KMS-11 (cell line): ENCODE measurements around the gene HNRNPK.

Experiments
- H2AFZ ChIP-seq: fragments of 200-600 bp; sonication (generic); 2 replicates; pipeline ENCODE4 v1.6.1; 2016; ENCODE audit warnings: antibody characterized with exemption, mixed run types, low read depth
- H3K27ac ChIP-seq: fragments of 200-600 bp; sonication (generic); 2 replicates; pipeline ENCODE4 v1.6.1; 2016; ENCODE audit warnings: mild to moderate bottlenecking, mixed run types
- H3K27me3 ChIP-seq: fragments of 200-600 bp; sonication (generic); 2 replicates; pipeline ENCODE4 v1.6.1; 2017; ENCODE audit warnings: mild to moderate bottlenecking, low read depth, mixed run types, moderate library complexity; ENCODE audit not compliant: insufficient read depth
- H3K36me3 ChIP-seq: fragments of 200-600 bp; sonication (generic); 2 replicates; pipeline ENCODE4 v1.6.1; 2017; ENCODE audit warnings: mild to moderate bottlenecking, mixed run types; ENCODE audit not compliant: insufficient read depth
- H3K4me1 ChIP-seq: fragments of 200-600 bp; sonication (generic); 2 replicates; pipeline ENCODE4 v1.6.1; 2016; ENCODE audit warnings: mild to moderate bottlenecking, low read depth, mixed run types; ENCODE audit not compliant: poor library complexity, severe bottlenecking
- H3K4me2 ChIP-seq: fragments of 200-600 bp; sonication (generic); 2 replicates; pipeline ENCODE4 v1.7.0; 2016; ENCODE audit warnings: mild to moderate bottlenecking, mixed run types
- H3K4me3 ChIP-seq: fragments of 200-600 bp; sonication (generic); IDR thresholded peaks from 2 replicates; pipeline ENCODE4 v1.6.1; 2017; ENCODE audit warnings: low read depth, low read length, mixed read lengths; ENCODE audit not compliant: insufficient read depth
- H3K79me2 ChIP-seq: fragments of 200-600 bp; sonication (generic); 2 replicates; pipeline ENCODE4 v1.6.1; 2016; ENCODE audit warnings: low read depth, mixed run types; ENCODE audit not compliant: insufficient read depth
- H3K9ac ChIP-seq: fragments of 200-600 bp; sonication (generic); 2 replicates; pipeline ENCODE4 v1.6.1; 2016; ENCODE audit warnings: mild to moderate bottlenecking, mixed run types
- H4K20me1 ChIP-seq: fragments of 200-600 bp; sonication (generic); 2 replicates; pipeline ENCODE4 v1.6.1; 2016; ENCODE audit warnings: mild to moderate bottlenecking, mixed run types; ENCODE audit not compliant: insufficient read depth
- TF ChIP-seq, protein P1 (sequence below): fragments of 200-600 bp; sonication (generic); conservative IDR thresholded peaks from 2 replicates; pipeline ENCODE4 v1.6.1; 2017; ENCODE audit warnings: low read depth, mild to moderate bottlenecking, antibody characterized with exemption, low read length, moderate library complexity, mixed read lengths

The HNRNPK gene

GRCh38 chr9:83991355-83991754 is 11.3 kb upstream of the HNRNPK start:
- Histone ChIP-seq H3K36me3 (no peaks in the 10 kb centered on the region), H2AFZ (no peak overlapping the region), H3K4me1 (peaks cover 29% of the 10 kb centered on the region), H3K27me3 (no peaks in the 10 kb centered on the region), H3K4me3 (no peak overlapping the region), H3K9ac (no peak overlapping the region), H4K20me1 (peaks cover 3% of the 10 kb centered on the region; the same call in 1 of the 2 replicates), H3K4me2 (no peak overlapping the region), H3K79me2 (peaks cover 36% of the 10 kb centered on the region; the same call in 1 of the 2 replicates), H3K27ac (no peak overlapping the region)
- TF ChIP-seq, protein P1, sequence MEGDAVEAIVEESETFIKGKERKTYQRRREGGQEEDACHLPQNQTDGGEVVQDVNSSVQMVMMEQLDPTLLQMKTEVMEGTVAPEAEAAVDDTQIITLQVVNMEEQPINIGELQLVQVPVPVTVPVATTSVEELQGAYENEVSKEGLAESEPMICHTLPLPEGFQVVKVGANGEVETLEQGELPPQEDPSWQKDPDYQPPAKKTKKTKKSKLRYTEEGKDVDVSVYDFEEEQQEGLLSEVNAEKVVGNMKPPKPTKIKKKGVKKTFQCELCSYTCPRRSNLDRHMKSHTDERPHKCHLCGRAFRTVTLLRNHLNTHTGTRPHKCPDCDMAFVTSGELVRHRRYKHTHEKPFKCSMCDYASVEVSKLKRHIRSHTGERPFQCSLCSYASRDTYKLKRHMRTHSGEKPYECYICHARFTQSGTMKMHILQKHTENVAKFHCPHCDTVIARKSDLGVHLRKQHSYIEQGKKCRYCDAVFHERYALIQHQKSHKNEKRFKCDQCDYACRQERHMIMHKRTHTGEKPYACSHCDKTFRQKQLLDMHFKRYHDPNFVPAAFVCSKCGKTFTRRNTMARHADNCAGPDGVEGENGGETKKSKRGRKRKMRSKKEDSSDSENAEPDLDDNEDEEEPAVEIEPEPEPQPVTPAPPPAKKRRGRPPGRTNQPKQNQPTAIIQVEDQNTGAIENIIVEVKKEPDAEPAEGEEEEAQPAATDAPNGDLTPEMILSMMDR, result no peak

- no peak overlapping the region for H3K27ac ChIP-seq
- H3K79me2 ChIP-seq, result peaks cover 51% of the 10 kb centered on the region
- TF ChIP-seq, protein P1, result no peak
These were observed 8.4 kb upstream of the HNRNPK start for GRCh38 chr9:83988411-83988810.

DNA sequence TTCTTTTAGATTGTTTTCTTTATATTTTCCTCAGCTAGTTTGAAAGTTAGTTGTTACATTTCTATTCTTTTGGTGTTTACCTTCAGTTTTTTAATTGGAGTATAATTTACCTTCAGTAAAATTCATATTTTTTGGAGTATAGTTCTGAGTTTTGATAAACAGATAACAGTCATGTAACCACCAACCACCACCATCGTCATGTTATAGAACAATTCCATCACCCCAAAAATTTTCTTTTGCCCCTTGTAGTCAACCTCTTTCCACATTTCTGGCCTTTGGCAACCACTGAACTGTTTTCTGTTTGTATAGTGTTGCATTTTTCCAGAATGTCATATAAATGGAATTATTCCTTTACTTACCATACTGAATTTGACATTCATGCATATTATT is 7.4 kb upstream of the HNRNPK start:
- Histone ChIP-seq H3K27me3 (no peaks in the 10 kb centered on the region), H3K79me2 (peaks cover 61% of the 10 kb centered on the region), H3K27ac (no peak overlapping the region), H3K4me2 (no peak overlapping the region), H3K36me3 (no peaks in the 10 kb centered on the region), H3K4me3 (no peak overlapping the region), H4K20me1 (peaks cover 3% of the 10 kb centered on the region; the same call in 1 of the 2 replicates), H3K9ac (no peak overlapping the region), H3K4me1 (peaks cover 53% of the 10 kb centered on the region), H2AFZ (no peak overlapping the region)
- TF ChIP-seq, protein P1, result no peak

More at GRCh38 chr9:83988411-83988810, 8.4 kb upstream of the HNRNPK start:
- H3K4me3 ChIP-seq, result no peak overlapping the region
- no peak overlapping the region for H2AFZ ChIP-seq
- H3K9ac ChIP-seq, result no peak overlapping the region
- H3K4me1 ChIP-seq, result peaks cover 47% of the 10 kb centered on the region
- H3K36me3 ChIP-seq, result no peaks in the 10 kb centered on the region
- H3K27me3 ChIP-seq, result no peaks in the 10 kb centered on the region
- H4K20me1 ChIP-seq, result peaks cover 3% of the 10 kb centered on the region; the same call in 1 of the 2 replicates
- no peak overlapping the region for H3K4me2 ChIP-seq

DNA sequence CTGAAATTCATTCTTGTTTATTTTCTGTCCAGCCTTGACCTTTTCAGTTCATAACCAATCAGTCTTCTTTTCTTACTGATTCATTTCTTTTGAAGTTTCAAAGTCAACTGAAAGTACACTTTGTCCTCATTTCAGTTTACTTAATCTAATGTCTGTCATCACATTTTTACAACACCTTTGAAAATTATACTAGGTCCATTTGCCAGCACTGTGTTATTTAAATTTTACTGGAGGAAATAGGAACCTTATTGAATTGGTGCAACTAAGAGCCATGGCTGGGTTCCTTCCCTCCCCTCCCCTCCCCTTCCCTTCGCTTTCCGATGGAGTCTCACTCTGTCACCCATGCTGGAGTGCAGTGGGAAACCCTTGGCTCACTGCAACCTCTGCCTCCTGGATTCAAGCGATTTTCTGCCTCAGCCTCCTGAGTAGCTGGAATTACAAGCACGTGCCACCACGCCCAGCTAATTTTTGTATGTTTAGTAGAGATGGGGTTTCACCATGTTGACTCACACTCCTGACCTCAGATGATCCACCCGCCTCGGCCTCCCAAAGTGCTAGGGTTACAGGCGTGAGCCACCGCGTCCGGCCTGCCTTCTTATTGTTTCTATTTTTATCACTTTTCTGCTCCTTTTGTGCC is 6.9 kb upstream of the HNRNPK start:
- Histone ChIP-seq H3K4me2 (0 out of 2 replicates have a peak overlapping the region, but pooled peaks have one; percentile 6), H3K79me2 (peaks cover 66% of the 10 kb centered on the region), H2AFZ (no peak overlapping the region), H4K20me1 (peaks cover 3% of the 10 kb centered on the region; the same call in 1 of the 2 replicates), H3K27me3 (no peaks in the 10 kb centered on the region), H3K27ac (no peak overlapping the region), H3K9ac (no peak overlapping the region), H3K4me3 (no peak overlapping the region), H3K36me3 (no peaks in the 10 kb centered on the region), H3K4me1 (peaks cover 53% of the 10 kb centered on the region)
- TF ChIP-seq, protein P1, result no peak
